GM21360 (cell line): ENCODE results near the gene TBC1D19.
"Not testable (repeated sequence)": the region's sequence is repeated elsewhere in the genome, so short reads cannot be mapped to it uniquely, and the experiment has no call there.

Experiments used
- ATAC-seq: cut with Tn5 transposase; IDR thresholded peaks from one replicate; pipeline ENCODE4 v1.9.1; 2021; ENCODE audit warnings: mild to moderate bottlenecking, moderate library complexity; ENCODE audit not compliant: unreplicated experiment

The TBC1D19 gene

GRCh38 chr4:26594778-26595177 lies 10.9 kb downstream of the TBC1D19 start:
- no peak for ATAC-seq

DNA sequence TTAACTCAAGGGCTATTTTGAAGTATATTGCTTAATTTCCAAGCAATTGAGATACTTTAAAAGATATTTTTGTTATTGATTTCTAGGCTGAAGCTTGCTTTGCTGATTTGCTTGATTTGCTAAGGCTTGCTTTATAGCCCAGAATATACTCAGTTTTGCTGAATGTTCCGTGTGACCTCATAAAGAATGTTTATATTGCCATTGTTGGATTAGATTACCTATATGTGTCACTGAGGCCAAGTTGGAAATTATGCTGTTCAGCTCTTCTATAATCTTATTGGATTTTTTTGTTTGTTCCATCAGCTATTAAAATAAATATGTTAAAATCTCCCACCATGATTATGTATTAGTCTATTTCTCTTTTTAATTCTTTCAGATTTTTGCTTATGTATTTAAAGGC lies 13.0 kb downstream of the TBC1D19 start:
- ATAC-seq, result no peak

DNA sequence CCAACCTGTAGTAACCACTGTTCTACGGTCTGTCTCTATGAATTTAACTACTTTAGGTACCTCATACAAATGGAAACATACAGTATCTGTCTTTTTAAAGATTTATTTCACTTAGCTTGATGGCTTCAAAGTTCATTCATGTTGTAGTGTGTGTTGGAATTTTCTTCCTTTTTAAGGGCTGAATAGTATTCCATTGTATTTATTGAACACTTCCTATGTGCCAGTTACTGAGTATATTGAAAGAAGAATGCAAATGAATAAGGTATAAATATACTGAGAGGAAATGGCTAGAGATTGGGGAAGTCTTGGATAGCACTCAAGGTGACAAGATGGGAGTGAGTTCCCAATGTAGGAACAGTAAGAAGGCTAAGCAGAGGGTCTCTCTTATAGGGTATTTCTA lies 17.3 kb downstream of the TBC1D19 start:
- ATAC-seq, result no peak

GRCh38 chr4:26607776-26608175 lies 23.9 kb downstream of the TBC1D19 start:
- ATAC-seq, result no peak

- ATAC-seq, result no peak
These were observed 25.5 kb downstream of the TBC1D19 start for GRCh38 chr4:26609391-26609790.

DNA sequence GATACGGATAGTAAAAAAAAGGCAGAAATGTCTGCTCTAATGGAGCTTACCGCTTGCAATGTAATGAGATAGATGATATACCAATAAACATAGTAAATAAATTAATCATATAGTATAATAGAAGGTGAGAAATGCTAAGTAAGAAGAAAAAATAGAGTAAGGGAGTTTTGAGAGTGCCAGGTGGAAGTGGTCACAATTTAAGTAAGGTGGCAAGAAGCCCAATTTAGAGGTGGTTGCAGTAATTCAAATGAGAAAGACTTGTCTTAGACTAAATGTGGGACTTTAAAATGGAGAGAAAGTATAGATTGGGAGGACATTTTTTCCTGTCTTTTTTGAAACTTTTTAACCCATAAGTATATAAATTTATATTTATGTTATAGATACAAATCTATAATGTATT lies 26.0 kb downstream of the TBC1D19 start:
- ATAC-seq, result no peak

- ATAC-seq, result no peak
These were observed 27.5 kb downstream of the TBC1D19 start for GRCh38 chr4:26611372-26611771.

GRCh38 chr4:26611885-26612284 lies 28.0 kb downstream of the TBC1D19 start:
- ATAC-seq, result no peak

DNA sequence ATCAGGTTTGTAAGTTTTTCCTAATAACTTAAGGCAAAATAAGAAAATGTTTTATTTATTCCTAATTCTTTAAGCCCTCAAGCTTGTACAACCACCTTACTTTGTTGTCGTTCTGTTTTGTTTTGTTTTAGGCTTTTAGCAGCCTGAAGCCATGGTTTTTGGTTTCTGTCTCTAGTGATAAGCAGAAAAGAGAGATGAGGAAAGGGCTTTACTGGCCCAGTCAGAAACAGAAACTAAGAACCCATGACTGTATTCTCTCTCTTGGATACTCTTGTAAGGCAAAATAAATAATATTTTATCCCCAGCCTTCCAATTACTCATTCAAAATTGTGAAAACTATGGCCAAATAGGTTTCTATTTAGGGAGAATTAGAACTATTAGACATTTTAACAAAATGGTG lies 29.4 kb downstream of the TBC1D19 start:
- ATAC-seq, result no peak

GRCh38 chr4:26613735-26614134 lies 29.9 kb downstream of the TBC1D19 start:
- no peak for ATAC-seq

- no peak for ATAC-seq
These were observed 35.9 kb downstream of the TBC1D19 start for GRCh38 chr4:26619784-26620183.

- no peak for ATAC-seq
These were observed 37.5 kb downstream of the TBC1D19 start for GRCh38 chr4:26621366-26621765.

DNA sequence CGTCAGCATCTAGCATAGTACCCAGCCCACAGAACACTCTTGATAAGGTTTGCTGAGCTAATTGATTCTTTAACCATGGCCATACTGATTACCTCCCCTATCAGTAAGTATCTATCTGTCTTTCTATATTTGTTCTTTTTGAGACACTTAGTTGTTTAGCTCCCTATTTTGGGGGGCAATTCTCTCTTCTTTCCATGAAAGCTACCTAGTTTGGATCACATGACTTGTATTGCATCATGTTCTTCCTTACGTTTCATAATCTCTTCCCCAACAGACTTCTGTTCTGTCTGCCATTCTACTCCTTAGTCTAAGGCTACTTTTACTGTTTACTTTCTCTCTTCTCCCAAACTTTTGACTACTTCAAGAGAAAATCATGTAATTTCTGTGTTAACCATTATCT lies 39.0 kb downstream of the TBC1D19 start:
- no peak for ATAC-seq

GRCh38 chr4:26626658-26627057 lies 42.8 kb downstream of the TBC1D19 start:
- not testable (repeated sequence) for ATAC-seq

DNA sequence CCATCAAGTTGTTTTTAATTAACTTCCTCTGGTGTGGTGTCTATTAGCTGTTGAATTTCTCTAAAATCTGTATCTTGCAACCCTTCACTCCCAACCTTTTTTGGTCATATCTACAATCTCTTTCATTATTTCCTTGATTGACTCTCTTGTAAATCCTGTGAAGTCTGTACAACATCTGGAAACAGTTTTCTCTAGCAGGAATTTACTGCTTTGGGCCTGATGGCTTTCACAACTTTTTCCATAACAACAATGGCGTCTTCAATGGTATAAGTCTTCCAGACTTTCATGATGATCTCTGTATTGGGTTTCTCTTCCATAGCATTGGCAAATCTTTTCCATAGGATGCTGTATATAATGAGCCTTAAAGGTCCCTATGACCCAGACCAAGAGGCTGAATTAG lies 49.0 kb downstream of the TBC1D19 start:
- ATAC-seq, result no peak

DNA sequence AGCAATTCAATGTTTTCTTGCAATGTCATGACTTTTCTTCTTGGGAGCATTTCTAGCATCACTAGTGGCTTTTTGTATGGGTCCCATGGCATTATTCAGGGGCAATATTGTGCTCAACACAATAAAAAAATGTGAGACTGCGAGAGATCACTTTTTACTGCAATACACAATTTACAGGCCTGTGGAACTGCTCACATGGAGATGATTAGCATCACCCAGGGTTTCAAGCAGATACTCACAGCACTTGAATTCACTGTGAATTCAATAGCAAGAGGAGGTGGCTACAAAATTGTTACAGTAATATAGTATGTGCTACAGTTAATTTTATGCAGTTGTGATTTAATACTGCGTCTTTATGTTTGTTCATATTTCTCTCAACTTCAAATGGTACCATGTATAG lies 50.4 kb downstream of the TBC1D19 start:
- no peak for ATAC-seq

DNA sequence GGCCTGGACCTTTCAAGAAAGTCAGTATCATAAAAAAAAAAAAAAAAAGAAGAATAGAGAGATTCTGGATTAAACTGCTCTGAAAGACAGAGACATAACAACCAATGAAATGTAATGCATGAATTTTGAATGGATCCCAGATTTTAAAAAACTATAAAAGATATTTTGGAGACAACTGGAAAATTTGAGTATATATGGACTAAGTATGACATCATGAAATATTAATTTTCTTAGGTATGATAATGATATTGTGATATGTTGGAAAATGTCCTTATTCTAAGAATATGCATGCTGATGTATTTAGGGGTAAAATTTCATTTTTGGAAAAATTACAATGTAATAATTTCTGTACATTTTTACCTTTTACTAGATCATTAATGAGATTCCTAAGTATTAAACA lies 52.6 kb downstream of the TBC1D19 start:
- ATAC-seq, result no peak

GRCh38 chr4:26640639-26641038 lies 56.8 kb downstream of the TBC1D19 start:
- not testable (repeated sequence) for ATAC-seq

- ATAC-seq, result no peak
These were observed 63.8 kb downstream of the TBC1D19 start for GRCh38 chr4:26647523-26648224.

DNA sequence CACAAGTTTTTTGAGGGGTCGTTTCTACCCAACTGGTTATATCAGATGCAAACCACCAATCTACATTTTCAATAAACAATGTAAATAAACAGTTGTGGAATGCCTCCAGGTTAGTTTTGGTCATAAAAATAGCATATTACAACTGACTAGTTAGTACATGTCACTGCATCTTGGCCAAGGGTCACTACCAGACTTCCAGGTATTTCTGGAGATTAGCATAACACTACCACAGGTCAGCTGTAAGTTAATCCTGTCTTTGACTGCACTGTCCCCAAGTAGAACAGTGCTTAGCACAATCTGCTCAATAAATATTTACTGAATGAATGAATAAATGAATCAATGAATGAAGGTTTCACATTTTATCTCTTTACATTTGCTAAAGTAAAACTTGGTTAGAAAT lies 64.4 kb downstream of the TBC1D19 start:
- no peak for ATAC-seq

DNA sequence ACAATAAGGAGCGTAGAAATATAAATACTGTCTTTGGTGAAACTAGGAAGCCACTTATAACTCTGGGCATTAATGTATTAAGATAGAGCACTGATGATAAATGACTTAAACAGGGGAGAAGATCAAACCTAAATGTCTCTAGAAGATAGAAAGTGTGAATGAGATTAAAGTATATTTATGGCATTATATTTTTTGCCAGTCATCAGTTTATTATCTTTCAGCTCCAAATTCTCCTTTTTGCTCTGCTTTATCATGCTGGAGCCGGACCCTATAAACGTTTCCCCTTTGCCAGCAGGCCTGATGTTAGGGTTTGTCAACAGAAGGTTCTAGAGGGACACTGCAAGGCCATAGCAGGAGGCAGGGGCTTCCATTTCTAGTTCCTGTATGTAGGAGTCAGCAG lies 76.4 kb downstream of the TBC1D19 start:
- no peak for ATAC-seq

DNA sequence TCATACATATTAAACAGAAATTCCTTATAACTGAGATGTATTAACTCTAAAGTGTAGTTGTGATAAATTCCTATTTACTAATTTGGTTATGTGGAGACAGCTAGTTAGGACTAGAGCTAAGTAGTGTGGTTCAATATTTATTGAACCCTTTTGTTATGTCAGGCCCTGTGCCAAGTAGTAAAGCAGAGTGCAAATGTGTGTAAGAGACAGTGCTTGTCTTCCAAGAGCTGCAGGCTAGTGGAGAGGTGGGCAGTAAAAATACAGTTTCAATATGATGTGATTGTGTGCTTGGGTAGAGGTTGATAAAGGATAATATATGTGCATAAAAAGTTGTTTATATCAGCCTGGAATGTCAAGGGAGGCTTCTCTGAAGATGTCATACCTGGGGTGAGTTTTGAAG lies 80.0 kb downstream of the TBC1D19 start:
- no peak for ATAC-seq

- ATAC-seq, result no peak
These were observed 87.1 kb downstream of the TBC1D19 start for GRCh38 chr4:26670903-26671537.
